Thoracic aorta (tissue), 2 donors: Measurements from ENCODE around the gene ARL14EP. TPM values are rescaled to one million over a fixed set of nuclear protein-coding genes. Genes with fewer than 3 reads are reported as not detected.

Experiments used
- ATAC-seq: fragments of 150-250 bp; one replicate; pipeline ENCODE4 v1.8.0; 2017; ENCODE audit warnings: low read depth; ENCODE audit not compliant: insufficient number of reproducible peaks, low FRiP score
- DNase-seq: peaks from one replicate; pipeline ENCODE4 v3.0.0-alpha.2; 2020; ENCODE audit warnings: low spot score
- H3K27ac ChIP-seq, 2 donors: fragments of 200-600 bp; sonication (generic); 1 replicate in 1 of 2; 2 replicates in 1 of 2; pipeline ENCODE4 v1.5.1; 2016; ENCODE audit warnings: mild to moderate bottlenecking in 2 of 2, moderate library complexity in 2 of 2
- H3K27me3 ChIP-seq: fragments of 200-600 bp; sonication (generic); replicated peaks from 2 replicates; pipeline ENCODE4 v1.6.0; 2016; ENCODE audit warnings: mild to moderate bottlenecking; ENCODE audit not compliant: insufficient read depth
- H3K36me3 ChIP-seq: fragments of 200-600 bp; sonication (generic); one replicate; pipeline ENCODE4 v1.5.1; 2016
- H3K4me1 ChIP-seq, 2 donors: fragments of 200-600 bp; sonication (generic); 1 replicate in 1 of 2; 2 replicates in 1 of 2; pipeline versions ENCODE4 v1.5.1 to v1.6.0; 2016; ENCODE audit warnings: low read depth in 2 of 2, mild to moderate bottlenecking in 1 of 2; ENCODE audit not compliant: control insufficient read depth in 1 of 2
- H3K4me3 ChIP-seq: fragments of 200-600 bp; sonication (generic); 2 replicates; pipeline ENCODE4 v1.5.1; 2016; ENCODE audit warnings: mild to moderate bottlenecking
- H3K9me3 ChIP-seq: fragments of 200-600 bp; sonication (generic); 2 replicates; pipeline ENCODE4 v1.5.1; 2016
- CTCF ChIP-seq: fragments of 200-600 bp; sonication (generic); IDR thresholded peaks from one replicate; pipeline ENCODE4 v1.5.1; 2019; ENCODE audit warnings: antibody characterized with exemption
- total RNA-seq, 2 donors: library from RNA; depleted of rRNA; stranded (reverse); fragments of >200 nt; gene quantifications; one replicate each; pipeline versions ENCODE4 v1.1.0 to v1.2.3, GENCODE V29; 2016

The ARL14EP gene
- total RNA-seq, 2 donors from 2014 or later = 16.7 to 24.6 TPM

- ATAC-seq (no peak), DNase-seq (no peak)
- TF ChIP-seq CTCF = peak; percentile 13
- Histone ChIP-seq H3K4me1 (no peaks in the 10 kb centered on the region), H3K36me3 (no peaks in the 10 kb centered on the region), H3K27me3 (no peaks in the 10 kb centered on the region), H3K4me3 (no peak overlapping the region), H3K9me3 (no peaks in the 10 kb centered on the region), H3K27ac (no peak overlapping the region)
Measured at GRCh38 chr11:30314625-30315024, 8.3 kb upstream of the ARL14EP start.

- ATAC-seq (no peak), DNase-seq (no peak)
- no peak for TF ChIP-seq CTCF
- H3K27ac ChIP-seq = no peak overlapping the region
- no peak overlapping the region for H3K4me3 ChIP-seq
- H3K9me3 ChIP-seq = no peaks in the 10 kb centered on the region
- H3K4me1 ChIP-seq = no peaks in the 10 kb centered on the region
- H3K36me3 ChIP-seq = no peaks in the 10 kb centered on the region
- no peaks in the 10 kb centered on the region for H3K27me3 ChIP-seq
Measured at GRCh38 chr11:30316237-30316636, 6.7 kb upstream of the ARL14EP start.

- no peak overlapping the region for H3K27ac ChIP-seq
- no peaks in the 10 kb centered on the region for H3K9me3 ChIP-seq
- no peak for DNase-seq
- no peak for ATAC-seq
- H3K4me1 ChIP-seq = peaks cover 0 to 1% of the 10 kb centered on the region in 2 donors
- H3K4me3 ChIP-seq = no peak overlapping the region
- no peak for TF ChIP-seq CTCF
- H3K27me3 ChIP-seq = no peaks in the 10 kb centered on the region
- H3K36me3 ChIP-seq = no peaks in the 10 kb centered on the region
Measured at GRCh38 chr11:30317030-30317429, 5.9 kb upstream of the ARL14EP start.

GRCh38 chr11:30321321-30321720 lies 1.6 kb upstream of the ARL14EP start:
- Histone ChIP-seq H3K27me3 (no peaks in the 10 kb centered on the region), H3K4me1 (peaks cover 3 to 31% of the 10 kb centered on the region in 2 donors), H3K36me3 (no peaks in the 10 kb centered on the region), H3K4me3 (no peak overlapping the region), H3K9me3 (no peaks in the 10 kb centered on the region), H3K27ac (no peak overlapping the region)
- ATAC-seq = no peak
- no peak for DNase-seq
- TF ChIP-seq CTCF = no peak

GRCh38 chr11:30322191-30322590 lies 713 bp upstream of the ARL14EP start:
- Histone ChIP-seq H3K9me3 (no peaks in the 10 kb centered on the region), H3K27ac (no peak overlapping the region), H3K27me3 (no peaks in the 10 kb centered on the region), H3K4me1 (peaks cover 3 to 40% of the 10 kb centered on the region in 2 donors), H3K4me3 (peak overlapping the region; percentile 71), H3K36me3 (no peaks in the 10 kb centered on the region)
- no peak for TF ChIP-seq CTCF
- DNase-seq (no peak), ATAC-seq (no peak)
